Measurements from ENCODE around the gene BDKRB1. TPM values are rescaled to one million over a fixed set of nuclear protein-coding genes. Genes with fewer than 3 reads are reported as not detected.
A peak's percentile ranks its signal among the peaks of the same experiment; 100 is the strongest.

BDKRB1 gene
- total RNA-seq (2012; rRNA removed), result 3.3 and 3.9 TPM in 2 replicates

GRCh38 chr14:96255501-96256366 lies at the start of gene BDKRB1:
TSS of gene BDKRB1 (plus strand) at chr14:96256210. CDS start at chr14:96263683, 7,473 bp downstream.
- Histone ChIP-seq H3K4me1 (ENCODE audit: control insufficient read depth, insufficient read depth, low read length) (peaks cover 66% of the 10 kb centered on the region), H3K4me3 (ENCODE audit: low read length) (peak within 1 kb of the TSS; percentile 33), H3K9ac (ENCODE audit: low read depth, low read length) (peak within 1 kb of the TSS; percentile 70), H3K36me3 (ENCODE audit: insufficient read depth, low read length) (no peaks in the 10 kb centered on the region), H3K27me3 (ENCODE audit: control insufficient read depth, insufficient read depth, low read length) (no peaks in the 10 kb centered on the region), H3K9me3 (replicated peaks; ENCODE audit: low read length) (no peaks in the 10 kb centered on the region), H3K4me2 (ENCODE audit: low read length) (peak within 1 kb of the TSS; percentile 66)

GRCh38 chr14:96206461-96206860 lies 49.5 kb upstream of the BDKRB1 start:
- H3K9me3 ChIP-seq (replicated peaks; ENCODE audit: low read length), result peaks cover 4% of the 10 kb centered on the region
- peak overlapping the region; percentile 99 for H3K4me2 ChIP-seq (ENCODE audit: low read length)
- H3K4me3 ChIP-seq (ENCODE audit: low read length), result no peak overlapping the region
- H3K4me1 ChIP-seq (ENCODE audit: control insufficient read depth, insufficient read depth, low read length), result peaks cover 19% of the 10 kb centered on the region
- H3K27me3 ChIP-seq (ENCODE audit: control insufficient read depth, insufficient read depth, low read length), result peaks cover 3% of the 10 kb centered on the region
- no peak overlapping the region for H3K9ac ChIP-seq (ENCODE audit: low read depth, low read length)
- no peaks in the 10 kb centered on the region for H3K36me3 ChIP-seq (ENCODE audit: insufficient read depth, low read length)

GRCh38 chr14:96207686-96208085 lies 48.3 kb upstream of the BDKRB1 start:
- peaks cover 19% of the 10 kb centered on the region for H3K4me1 ChIP-seq (ENCODE audit: control insufficient read depth, insufficient read depth, low read length)
- no peaks in the 10 kb centered on the region for H3K36me3 ChIP-seq (ENCODE audit: insufficient read depth, low read length)
- H3K9ac ChIP-seq (ENCODE audit: low read depth, low read length), result no peak overlapping the region
- H3K27me3 ChIP-seq (ENCODE audit: control insufficient read depth, insufficient read depth, low read length), result no peaks in the 10 kb centered on the region
- no peak overlapping the region for H3K4me3 ChIP-seq (ENCODE audit: low read length)
- peaks cover 12% of the 10 kb centered on the region for H3K9me3 ChIP-seq (replicated peaks; ENCODE audit: low read length)
- no peak overlapping the region for H3K4me2 ChIP-seq (ENCODE audit: low read length)

- H3K4me1 ChIP-seq (ENCODE audit: control insufficient read depth, insufficient read depth, low read length), result peaks cover 19% of the 10 kb centered on the region
- H3K4me3 ChIP-seq (ENCODE audit: low read length), result no peak overlapping the region
- H3K36me3 ChIP-seq (ENCODE audit: insufficient read depth, low read length), result no peaks in the 10 kb centered on the region
- peaks cover 12% of the 10 kb centered on the region for H3K9me3 ChIP-seq (replicated peaks; ENCODE audit: low read length)
- no peaks in the 10 kb centered on the region for H3K27me3 ChIP-seq (ENCODE audit: control insufficient read depth, insufficient read depth, low read length)
- H3K9ac ChIP-seq (ENCODE audit: low read depth, low read length), result no peak overlapping the region
- no peak overlapping the region for H3K4me2 ChIP-seq (ENCODE audit: low read length)
Measured at GRCh38 chr14:96208739-96209138, 47.3 kb upstream of the BDKRB1 start.

GRCh38 chr14:96212140-96212539 lies 43.9 kb upstream of the BDKRB1 start:
- no peak overlapping the region for H3K4me3 ChIP-seq (ENCODE audit: low read length)
- H3K4me2 ChIP-seq (ENCODE audit: low read length), result no peak overlapping the region
- no peaks in the 10 kb centered on the region for H3K4me1 ChIP-seq (ENCODE audit: control insufficient read depth, insufficient read depth, low read length)
- H3K9me3 ChIP-seq (replicated peaks; ENCODE audit: low read length), result peaks cover 12% of the 10 kb centered on the region
- no peaks in the 10 kb centered on the region for H3K36me3 ChIP-seq (ENCODE audit: insufficient read depth, low read length)
- H3K27me3 ChIP-seq (ENCODE audit: control insufficient read depth, insufficient read depth, low read length), result no peaks in the 10 kb centered on the region
- H3K9ac ChIP-seq (ENCODE audit: low read depth, low read length), result no peak overlapping the region

- Histone ChIP-seq H3K9me3 (replicated peaks; ENCODE audit: low read length) (peaks cover 12% of the 10 kb centered on the region), H3K4me3 (ENCODE audit: low read length) (no peak overlapping the region), H3K4me1 (ENCODE audit: control insufficient read depth, insufficient read depth, low read length) (no peaks in the 10 kb centered on the region), H3K9ac (ENCODE audit: low read depth, low read length) (no peak overlapping the region), H3K4me2 (ENCODE audit: low read length) (no peak overlapping the region), H3K27me3 (ENCODE audit: control insufficient read depth, insufficient read depth, low read length) (no peaks in the 10 kb centered on the region), H3K36me3 (ENCODE audit: insufficient read depth, low read length) (no peaks in the 10 kb centered on the region)
Measured at GRCh38 chr14:96212896-96213295, 43.1 kb upstream of the BDKRB1 start.

- H3K4me2 ChIP-seq (ENCODE audit: low read length), result no peak overlapping the region
- no peak overlapping the region for H3K4me3 ChIP-seq (ENCODE audit: low read length)
- H3K4me1 ChIP-seq (ENCODE audit: control insufficient read depth, insufficient read depth, low read length), result no peaks in the 10 kb centered on the region
- H3K9me3 ChIP-seq (replicated peaks; ENCODE audit: low read length), result peaks cover 12% of the 10 kb centered on the region
- no peaks in the 10 kb centered on the region for H3K36me3 ChIP-seq (ENCODE audit: insufficient read depth, low read length)
- no peaks in the 10 kb centered on the region for H3K27me3 ChIP-seq (ENCODE audit: control insufficient read depth, insufficient read depth, low read length)
- H3K9ac ChIP-seq (ENCODE audit: low read depth, low read length), result no peak overlapping the region
Measured at GRCh38 chr14:96213871-96214465, 42.0 kb upstream of the BDKRB1 start.

GRCh38 chr14:96214793-96215192 lies 41.2 kb upstream of the BDKRB1 start:
- H3K36me3 ChIP-seq (ENCODE audit: insufficient read depth, low read length), result no peaks in the 10 kb centered on the region
- H3K9me3 ChIP-seq (replicated peaks; ENCODE audit: low read length), result peaks cover 12% of the 10 kb centered on the region
- no peaks in the 10 kb centered on the region for H3K4me1 ChIP-seq (ENCODE audit: control insufficient read depth, insufficient read depth, low read length)
- no peaks in the 10 kb centered on the region for H3K27me3 ChIP-seq (ENCODE audit: control insufficient read depth, insufficient read depth, low read length)
- H3K9ac ChIP-seq (ENCODE audit: low read depth, low read length), result no peak overlapping the region
- H3K4me2 ChIP-seq (ENCODE audit: low read length), result no peak overlapping the region
- H3K4me3 ChIP-seq (ENCODE audit: low read length), result no peak overlapping the region

GRCh38 chr14:96215452-96216244 lies 40.4 kb upstream of the BDKRB1 start:
- Histone ChIP-seq H3K4me1 (ENCODE audit: control insufficient read depth, insufficient read depth, low read length) (no peaks in the 10 kb centered on the region), H3K9ac (ENCODE audit: low read depth, low read length) (no peak overlapping the region), H3K27me3 (ENCODE audit: control insufficient read depth, insufficient read depth, low read length) (no peaks in the 10 kb centered on the region), H3K4me2 (ENCODE audit: low read length) (no peak overlapping the region), H3K36me3 (ENCODE audit: insufficient read depth, low read length) (no peaks in the 10 kb centered on the region), H3K9me3 (replicated peaks; ENCODE audit: low read length) (peaks cover 12% of the 10 kb centered on the region), H3K4me3 (ENCODE audit: low read length) (no peak overlapping the region)

GRCh38 chr14:96216627-96217026 lies 39.4 kb upstream of the BDKRB1 start:
- H3K4me3 ChIP-seq (ENCODE audit: low read length), result no peak overlapping the region
- no peaks in the 10 kb centered on the region for H3K36me3 ChIP-seq (ENCODE audit: insufficient read depth, low read length)
- H3K27me3 ChIP-seq (ENCODE audit: control insufficient read depth, insufficient read depth, low read length), result no peaks in the 10 kb centered on the region
- no peak overlapping the region for H3K4me2 ChIP-seq (ENCODE audit: low read length)
- no peaks in the 10 kb centered on the region for H3K4me1 ChIP-seq (ENCODE audit: control insufficient read depth, insufficient read depth, low read length)
- H3K9ac ChIP-seq (ENCODE audit: low read depth, low read length), result no peak overlapping the region
- H3K9me3 ChIP-seq (replicated peaks; ENCODE audit: low read length), result peaks cover 6% of the 10 kb centered on the region

- no peaks in the 10 kb centered on the region for H3K36me3 ChIP-seq (ENCODE audit: insufficient read depth, low read length)
- no peak overlapping the region for H3K4me3 ChIP-seq (ENCODE audit: low read length)
- H3K4me2 ChIP-seq (ENCODE audit: low read length), result no peak overlapping the region
- no peaks in the 10 kb centered on the region for H3K4me1 ChIP-seq (ENCODE audit: control insufficient read depth, insufficient read depth, low read length)
- H3K9ac ChIP-seq (ENCODE audit: low read depth, low read length), result no peak overlapping the region
- peaks cover under 1% of the 10 kb centered on the region for H3K9me3 ChIP-seq (replicated peaks; ENCODE audit: low read length)
- no peaks in the 10 kb centered on the region for H3K27me3 ChIP-seq (ENCODE audit: control insufficient read depth, insufficient read depth, low read length)
Measured at GRCh38 chr14:96217376-96217913, 38.6 kb upstream of the BDKRB1 start.

Data from skeletal muscle satellite cell (primary cell).